Panc1 (cell line): ENCODE data around the gene ISCA2. TPM values are rescaled to one million over a fixed set of nuclear protein-coding genes. Genes with fewer than 3 reads are reported as not detected.

Experiments
- ATAC-seq: fragments of 200-7000 bp; cut with Tn5 transposase; 2 replicates; pipeline ENCODE4 v1.9.1; 2020; ENCODE audit warnings: mild to moderate bottlenecking, moderate library complexity
- BruUV-seq: library from RNA; stranded (reverse); fragments of 400-500 nt; replicated peaks from 2 replicates; lab custom pipeline; 2021; lab: Mats Ljungman, UMichigan
- CTCF ChIA-PET: fragments of 300-600 bp; sonication (Branson Sonifier 250); formaldehyde crosslinking; loops from one replicate; lab custom pipeline; 2022; ENCODE audit warnings: antibody characterized with exemption; lab: Charles Lee
- POLR2A ChIA-PET: fragments of 300-600 bp; sonication (Branson Sonifier 250); formaldehyde crosslinking; loops from one replicate; lab custom pipeline; 2022; ENCODE audit warnings: antibody characterized with exemption; lab: Charles Lee
- DNase-seq: peaks from one replicate; pipeline ENCODE4 v3.0.0-alpha.2; 2010; ENCODE audit warnings: low read depth, low spot score
- H3K27ac ChIP-seq: 2 replicates; pipeline ENCODE4 v1.5.1; 2011; ENCODE audit warnings: mild to moderate bottlenecking, low read length, inconsistent platforms
- H3K27me3 ChIP-seq: fragments of 200-500 bp; sonication (Bioruptor generic); 2 replicates; pipeline ENCODE4 v1.6.0; 2014; ENCODE audit warnings: low read length, inconsistent platforms; ENCODE audit not compliant: control insufficient read depth, insufficient read depth
- H3K36me3 ChIP-seq: fragments of 200-500 bp; sonication (Bioruptor generic); 2 replicates; pipeline ENCODE4 v1.5.1; 2014; ENCODE audit warnings: inconsistent platforms, mild to moderate bottlenecking, low read length, moderate library complexity; ENCODE audit not compliant: control insufficient read depth, insufficient read depth
- H3K4me1 ChIP-seq: 2 replicates; pipeline ENCODE4 v1.5.1; 2011; ENCODE audit warnings: inconsistent platforms, mild to moderate bottlenecking, low read length, moderate library complexity; ENCODE audit not compliant: control insufficient read depth, insufficient read depth
- H3K4me3 ChIP-seq, 2 experiments: 2 replicates each; pipeline ENCODE4 v1.5.1; 2011 to 2012; ENCODE audit warnings: low read depth in 2 of 2, low read length in 2 of 2, mild to moderate bottlenecking in 2 of 2, inconsistent platforms in 1 of 2, moderate library complexity in 1 of 2
- H3K9me3 ChIP-seq: fragments of 200-500 bp; sonication (Bioruptor generic); 2 replicates; pipeline ENCODE4 v1.5.1; 2014; ENCODE audit warnings: low read depth, mild to moderate bottlenecking, inconsistent platforms, low read length, moderate library complexity; ENCODE audit not compliant: control insufficient read depth, insufficient read depth
- POLR2AphosphoS5 ChIP-seq: IDR thresholded peaks from 2 replicates; pipeline ENCODE4 v1.6.1; 2012; ENCODE audit warnings: mild to moderate bottlenecking, low read depth, low read length, moderate library complexity
- SIN3A ChIP-seq: IDR thresholded peaks from 2 replicates; pipeline ENCODE4 v1.6.1; 2012; ENCODE audit warnings: low read depth, mild to moderate bottlenecking, low read length, moderate library complexity, borderline replicate concordance; ENCODE audit not compliant: insufficient read depth
- TCF7L2 ChIP-seq: IDR thresholded peaks from 2 replicates; pipeline ENCODE4 v1.6.1; 2011; ENCODE audit warnings: mild to moderate bottlenecking, low read depth, low read length, inconsistent platforms
- in situ Hi-C: cut with HindIII; loops from 2 replicates; pipeline ENCODE4 v1.10.0; 2016; ENCODE audit warnings: low sequenced_read_pairs, low pct_unique_long_range_greater_than_20kb
- intact Hi-C: fragments of 100-400 bp; cut with micrococcal nuclease; formaldehyde crosslinking; loops from one replicate; pipeline ENCODE4 v1.10.0; 2022; ENCODE audit not compliant: unreplicated experiment
- total RNA-seq: library from RNA; stranded (reverse); gene quantifications from one replicate; pipeline ENCODE4 v1.2.1, GENCODE V29; 2021; ENCODE audit not compliant: unreplicated experiment
- TF ChIP-seq, protein P1 (sequence below), 2 experiments: IDR thresholded peaks; 2 replicates each; pipeline ENCODE4 v1.6.1; 2011 to 2012; ENCODE audit warnings: low read depth in 2 of 2, control low read depth in 1 of 2, low read length in 1 of 2, mild to moderate bottlenecking in 1 of 2, moderate library complexity in 1 of 2; ENCODE audit not compliant: insufficient read depth in 1 of 2
- TF ChIP-seq, protein P2 (sequence below): fragments of 450-650 bp; IDR thresholded peaks from 2 replicates; pipeline ENCODE4 v1.5.1; 2017; ENCODE audit warnings: mild to moderate bottlenecking

The ISCA2 gene
- total RNA-seq, 1 experiment from 2014 or later: 26.1 TPM

DNA sequence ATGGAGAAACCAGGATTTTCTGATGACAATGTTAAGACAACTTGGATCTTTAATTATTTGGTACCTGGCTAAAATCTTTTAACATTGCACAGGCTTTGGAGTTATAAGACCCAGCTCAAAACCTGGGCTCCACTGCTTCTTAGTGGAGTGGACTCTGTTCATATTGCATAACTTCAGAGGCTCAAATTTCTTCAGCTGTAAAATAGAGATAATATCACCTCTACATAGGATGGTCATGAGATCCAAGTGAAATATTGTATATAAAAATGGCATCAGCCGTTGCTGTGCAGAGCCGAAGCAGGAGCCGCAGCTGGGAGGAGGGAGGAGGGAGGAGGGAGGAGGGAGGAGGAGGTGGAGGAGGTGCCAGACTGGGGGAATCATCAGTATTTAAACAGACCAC is 11.0 kb upstream of the ISCA2 start:
- in situ Hi-C loops: no loop called here

DNA sequence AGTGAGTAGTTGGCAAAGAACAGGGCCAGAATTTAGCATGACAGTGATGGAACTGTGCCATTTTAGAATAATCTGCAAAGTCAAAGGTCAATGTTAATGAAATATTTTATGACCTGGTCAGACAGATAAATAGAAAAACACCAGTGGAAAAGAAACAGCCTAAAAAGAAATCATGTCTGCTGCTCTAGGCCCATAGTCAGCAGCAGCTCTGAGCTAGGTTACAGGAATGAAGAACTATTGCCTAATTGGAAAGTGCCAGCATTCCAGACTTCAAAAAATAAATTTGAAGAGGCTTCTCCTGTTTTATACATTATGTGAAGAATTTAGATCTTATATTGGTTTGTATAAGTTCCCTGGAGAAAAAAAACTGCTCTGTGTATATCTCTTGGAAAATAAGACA is 10.2 kb upstream of the ISCA2 start:
- ATAC-seq: no peak

More for the DNA sequence above, 11.0 kb upstream of the ISCA2 start:
- no TSS peak for BruUV-seq
- Histone ChIP-seq H3K9me3 (no peaks in the 10 kb centered on the region), H3K27me3 (no peaks in the 10 kb centered on the region), H3K27ac (no peak overlapping the region), H3K4me1 (no peaks in the 10 kb centered on the region), H3K36me3 (no peaks in the 10 kb centered on the region), H3K4me3 (no peak overlapping the region)
- ChIA-PET POLR2A (no interaction called here), CTCF (no interaction called here)
- intact Hi-C loops: no loop called here
- DNase-seq (no peak), ATAC-seq (no peak)
- TF ChIP-seq, protein P1, sequence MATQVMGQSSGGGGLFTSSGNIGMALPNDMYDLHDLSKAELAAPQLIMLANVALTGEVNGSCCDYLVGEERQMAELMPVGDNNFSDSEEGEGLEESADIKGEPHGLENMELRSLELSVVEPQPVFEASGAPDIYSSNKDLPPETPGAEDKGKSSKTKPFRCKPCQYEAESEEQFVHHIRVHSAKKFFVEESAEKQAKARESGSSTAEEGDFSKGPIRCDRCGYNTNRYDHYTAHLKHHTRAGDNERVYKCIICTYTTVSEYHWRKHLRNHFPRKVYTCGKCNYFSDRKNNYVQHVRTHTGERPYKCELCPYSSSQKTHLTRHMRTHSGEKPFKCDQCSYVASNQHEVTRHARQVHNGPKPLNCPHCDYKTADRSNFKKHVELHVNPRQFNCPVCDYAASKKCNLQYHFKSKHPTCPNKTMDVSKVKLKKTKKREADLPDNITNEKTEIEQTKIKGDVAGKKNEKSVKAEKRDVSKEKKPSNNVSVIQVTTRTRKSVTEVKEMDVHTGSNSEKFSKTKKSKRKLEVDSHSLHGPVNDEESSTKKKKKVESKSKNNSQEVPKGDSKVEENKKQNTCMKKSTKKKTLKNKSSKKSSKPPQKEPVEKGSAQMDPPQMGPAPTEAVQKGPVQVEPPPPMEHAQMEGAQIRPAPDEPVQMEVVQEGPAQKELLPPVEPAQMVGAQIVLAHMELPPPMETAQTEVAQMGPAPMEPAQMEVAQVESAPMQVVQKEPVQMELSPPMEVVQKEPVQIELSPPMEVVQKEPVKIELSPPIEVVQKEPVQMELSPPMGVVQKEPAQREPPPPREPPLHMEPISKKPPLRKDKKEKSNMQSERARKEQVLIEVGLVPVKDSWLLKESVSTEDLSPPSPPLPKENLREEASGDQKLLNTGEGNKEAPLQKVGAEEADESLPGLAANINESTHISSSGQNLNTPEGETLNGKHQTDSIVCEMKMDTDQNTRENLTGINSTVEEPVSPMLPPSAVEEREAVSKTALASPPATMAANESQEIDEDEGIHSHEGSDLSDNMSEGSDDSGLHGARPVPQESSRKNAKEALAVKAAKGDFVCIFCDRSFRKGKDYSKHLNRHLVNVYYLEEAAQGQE (IDR thresholded peaks at IDR 0.05; ENCODE audit: insufficient read depth in 1 of 2, low read depth in 2 of 2, low read length in 1 of 2): no peak
- TF ChIP-seq POLR2AphosphoS5 (no peak), SIN3A (no peak), TCF7L2 (no peak)
- TF ChIP-seq, protein P2, sequence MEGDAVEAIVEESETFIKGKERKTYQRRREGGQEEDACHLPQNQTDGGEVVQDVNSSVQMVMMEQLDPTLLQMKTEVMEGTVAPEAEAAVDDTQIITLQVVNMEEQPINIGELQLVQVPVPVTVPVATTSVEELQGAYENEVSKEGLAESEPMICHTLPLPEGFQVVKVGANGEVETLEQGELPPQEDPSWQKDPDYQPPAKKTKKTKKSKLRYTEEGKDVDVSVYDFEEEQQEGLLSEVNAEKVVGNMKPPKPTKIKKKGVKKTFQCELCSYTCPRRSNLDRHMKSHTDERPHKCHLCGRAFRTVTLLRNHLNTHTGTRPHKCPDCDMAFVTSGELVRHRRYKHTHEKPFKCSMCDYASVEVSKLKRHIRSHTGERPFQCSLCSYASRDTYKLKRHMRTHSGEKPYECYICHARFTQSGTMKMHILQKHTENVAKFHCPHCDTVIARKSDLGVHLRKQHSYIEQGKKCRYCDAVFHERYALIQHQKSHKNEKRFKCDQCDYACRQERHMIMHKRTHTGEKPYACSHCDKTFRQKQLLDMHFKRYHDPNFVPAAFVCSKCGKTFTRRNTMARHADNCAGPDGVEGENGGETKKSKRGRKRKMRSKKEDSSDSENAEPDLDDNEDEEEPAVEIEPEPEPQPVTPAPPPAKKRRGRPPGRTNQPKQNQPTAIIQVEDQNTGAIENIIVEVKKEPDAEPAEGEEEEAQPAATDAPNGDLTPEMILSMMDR: no peak

More for the DNA sequence above, 10.2 kb upstream of the ISCA2 start:
- in situ Hi-C loops: no loop called here
- POLR2A ChIA-PET: no interaction called here
- CTCF ChIA-PET: no interaction called here
- no peaks in the 10 kb centered on the region for H3K27me3 ChIP-seq
- H3K9me3 ChIP-seq: no peaks in the 10 kb centered on the region
- TF ChIP-seq, protein P1 (IDR thresholded peaks at IDR 0.05; ENCODE audit: insufficient read depth in 1 of 2, low read depth in 2 of 2, low read length in 1 of 2): no peak
- TF ChIP-seq, protein P2: no peak
- TF ChIP-seq TCF7L2 (no peak), SIN3A (no peak), POLR2AphosphoS5 (no peak)
- H3K36me3 ChIP-seq: no peaks in the 10 kb centered on the region
- BruUV-seq: no TSS peak
- intact Hi-C loops: no loop called here
- H3K27ac ChIP-seq: no peak overlapping the region
- no peak for DNase-seq
- H3K4me3 ChIP-seq: no peak overlapping the region
- H3K4me1 ChIP-seq: no peaks in the 10 kb centered on the region
